Activated CD8-positive, alpha-beta memory T cell treated with anti-CD3 and anti-CD28 coated beads, Interleukin-2, amount 50 U/mL, for 48 hours (primary cell): Measurements from ENCODE around the gene DDR1.
"Not testable (repeated sequence)": the region's sequence is repeated elsewhere in the genome, so short reads cannot be mapped to it uniquely, and the experiment has no call there.

Source experiments
- DNase-seq: peaks from one replicate; pipeline ENCODE4 v3.0.0-alpha.2; 2020

The DDR1 gene

GRCh38 chr6:30922447-30922852 lies 38.1 kb downstream of the DDR1 start:
- DNase-seq: no peak

- DNase-seq: not testable (repeated sequence)
These were observed 39.8 kb downstream of the DDR1 start for GRCh38 chr6:30924040-30924627.

GRCh38 chr6:30926644-30927043 lies 42.3 kb downstream of the DDR1 start:
- no peak for DNase-seq

- DNase-seq: not testable (repeated sequence)
These were observed 42.8 kb downstream of the DDR1 start for GRCh38 chr6:30927080-30927479.

- no peak for DNase-seq
These were observed 44.4 kb downstream of the DDR1 start for GRCh38 chr6:30928677-30929076.

GRCh38 chr6:30930506-30930905 lies 46.2 kb downstream of the DDR1 start:
- DNase-seq: no peak

- DNase-seq: no peak
These were observed 47.0 kb downstream of the DDR1 start for GRCh38 chr6:30931272-30931671.

- no peak for DNase-seq
These were observed 47.8 kb downstream of the DDR1 start, which contains the start of gene SFTA2 for GRCh38 chr6:30931969-30932645. SFTA2 (minus strand) TSS chr6:30932170; CDS start chr6:30932096, 74 bp downstream.

GRCh38 chr6:30932665-30933365 lies 48.5 kb downstream of the DDR1 start:
- DNase-seq: no peak

GRCh38 chr6:30935018-30935417 lies 50.7 kb downstream of the DDR1 start:
- no peak for DNase-seq

- no peak for DNase-seq
These were observed 52.9 kb downstream of the DDR1 start for GRCh38 chr6:30937265-30937664.

- no peak for DNase-seq
These were observed 54.4 kb downstream of the DDR1 start for GRCh38 chr6:30938730-30939129.

GRCh38 chr6:30939473-30939872 lies 55.2 kb downstream of the DDR1 start:
- DNase-seq: no peak

- no peak for DNase-seq
These were observed 56.2 kb downstream of the DDR1 start, which contains the start of gene MUCL3 for GRCh38 chr6:30940361-30940986. MUCL3 (plus strand) TSS chr6:30940973; CDS start chr6:30941000, 27 bp downstream.

- no peak for DNase-seq
These were observed 58.2 kb downstream of the DDR1 start for GRCh38 chr6:30942338-30943060.

GRCh38 chr6:30944051-30944450 lies 59.7 kb downstream of the DDR1 start:
- DNase-seq: no peak

- DNase-seq: no peak
These were observed 61.0 kb downstream of the DDR1 start for GRCh38 chr6:30945281-30945680.

- DNase-seq: no peak
These were observed 62.9 kb downstream of the DDR1 start for GRCh38 chr6:30947231-30947630.

- no peak for DNase-seq
These were observed 64.5 kb downstream of the DDR1 start for GRCh38 chr6:30948811-30949210.
